Measurements from ENCODE around the gene COBLL1.
A peak's percentile ranks its signal among the peaks of the same experiment; 100 is the strongest.

Gene COBLL1

GRCh38 chr2:164754157-164755093, 87.2 kb downstream of the COBLL1 start:
- no peak overlapping the region for H3K4me3 ChIP-seq (ENCODE audit: low read depth, low read length)
- no peak overlapping the region for H3K27ac ChIP-seq
- DNase-seq: no peak
- H3K27me3 ChIP-seq (ENCODE audit: insufficient read depth, low read depth, severe bottlenecking): no peaks in the 10 kb centered on the region
- no peaks in the 10 kb centered on the region for H3K36me3 ChIP-seq
- no peaks in the 10 kb centered on the region for H3K9me3 ChIP-seq (ENCODE audit: severe bottlenecking)
- no peak for TF ChIP-seq CTCF (IDR thresholded peaks at IDR 0.05; ENCODE audit: low read depth, low read length)

GRCh38 chr2:164752956-164753355, 88.7 kb downstream of the COBLL1 start:
- no peak for DNase-seq

GRCh38 chr2:164747783-164748433, 93.7 kb downstream of the COBLL1 start:
- no peaks in the 10 kb centered on the region for H3K36me3 ChIP-seq
- H3K27me3 ChIP-seq (ENCODE audit: insufficient read depth, low read depth, severe bottlenecking): no peaks in the 10 kb centered on the region
- no peak for TF ChIP-seq CTCF (IDR thresholded peaks at IDR 0.05; ENCODE audit: low read depth, low read length)
- DNase-seq: no peak
- peak overlapping the region; percentile 73 for H3K27ac ChIP-seq
- no peaks in the 10 kb centered on the region for H3K9me3 ChIP-seq (ENCODE audit: severe bottlenecking)
- H3K4me3 ChIP-seq (ENCODE audit: low read depth, low read length): no peak overlapping the region

More at GRCh38 chr2:164752956-164753355, 88.7 kb downstream of the COBLL1 start:
- Histone ChIP-seq H3K27ac (no peak overlapping the region), H3K9me3 (ENCODE audit: severe bottlenecking) (no peaks in the 10 kb centered on the region), H3K4me3 (ENCODE audit: low read depth, low read length) (no peak overlapping the region), H3K36me3 (no peaks in the 10 kb centered on the region), H3K27me3 (ENCODE audit: insufficient read depth, low read depth, severe bottlenecking) (no peaks in the 10 kb centered on the region)
- no peak for TF ChIP-seq CTCF (IDR thresholded peaks at IDR 0.05; ENCODE audit: low read depth, low read length)

- H3K4me3 ChIP-seq (ENCODE audit: low read depth, low read length): no peak overlapping the region
- TF ChIP-seq CTCF (IDR thresholded peaks at IDR 0.05; ENCODE audit: low read depth, low read length): no peak
- no peaks in the 10 kb centered on the region for H3K27me3 ChIP-seq (ENCODE audit: insufficient read depth, low read depth, severe bottlenecking)
- peak overlapping the region; percentile 73 for H3K27ac ChIP-seq
- H3K9me3 ChIP-seq (ENCODE audit: severe bottlenecking): no peaks in the 10 kb centered on the region
- no peaks in the 10 kb centered on the region for H3K36me3 ChIP-seq
- DNase-seq: no peak
These were observed 94.5 kb downstream of the COBLL1 start for GRCh38 chr2:164747140-164747539.

GRCh38 chr2:164746713-164747112, 94.9 kb downstream of the COBLL1 start:
- DNase-seq: no peak
- no peak for TF ChIP-seq CTCF (IDR thresholded peaks at IDR 0.05; ENCODE audit: low read depth, low read length)

More at GRCh38 chr2:164746713-164747112, 94.9 kb downstream of the COBLL1 start:
- Histone ChIP-seq H3K36me3 (no peaks in the 10 kb centered on the region), H3K27me3 (ENCODE audit: insufficient read depth, low read depth, severe bottlenecking) (no peaks in the 10 kb centered on the region), H3K9me3 (ENCODE audit: severe bottlenecking) (no peaks in the 10 kb centered on the region), H3K4me3 (ENCODE audit: low read depth, low read length) (no peak overlapping the region), H3K27ac (no peak overlapping the region; the same call in none of the 2 replicates)
